Raji (cell line): ENCODE measurements around the gene SLC22A15.

Experiments used
- POLR2A ChIP-seq: IDR thresholded peaks from 2 replicates; pipeline ENCODE4 v1.6.1; 2011; ENCODE audit warnings: low read depth, low read length, control low read depth; ENCODE audit not compliant: insufficient read depth

Gene SLC22A15

GRCh38 chr1:116066868-116067565, 90.7 kb downstream of the SLC22A15 start:
- TF ChIP-seq POLR2A = no peak

GRCh38 chr1:116067566-116067890, 91.2 kb downstream of the SLC22A15 start:
- TF ChIP-seq POLR2A = no peak

GRCh38 chr1:116075575-116075974, 99.3 kb downstream of the SLC22A15 start:
- TF ChIP-seq POLR2A = no peak

- TF ChIP-seq POLR2A = no peak
Observed at GRCh38 chr1:116075990-116076389, 99.7 kb downstream of the SLC22A15 start.

- TF ChIP-seq POLR2A = no peak
Observed at GRCh38 chr1:116076831-116077230, 100.5 kb downstream of the SLC22A15 start.

- no peak for TF ChIP-seq POLR2A
Observed at GRCh38 chr1:116078699-116079223, 102.4 kb downstream of the SLC22A15 start.

GRCh38 chr1:116087628-116088027, 111.3 kb downstream of the SLC22A15 start:
- TF ChIP-seq POLR2A = no peak

GRCh38 chr1:116089870-116090269, 113.6 kb downstream of the SLC22A15 start:
- TF ChIP-seq POLR2A = no peak

- TF ChIP-seq POLR2A = no peak
Observed at GRCh38 chr1:116091083-116091482, 114.8 kb downstream of the SLC22A15 start.

GRCh38 chr1:116092752-116093489, 116.6 kb downstream of the SLC22A15 start:
- no peak for TF ChIP-seq POLR2A

GRCh38 chr1:116095027-116095426, 118.7 kb downstream of the SLC22A15 start:
- TF ChIP-seq POLR2A = no peak

- TF ChIP-seq POLR2A = no peak
Observed at GRCh38 chr1:116096013-116096618, 119.8 kb downstream of the SLC22A15 start.

GRCh38 chr1:116097626-116098025, 121.3 kb downstream of the SLC22A15 start:
- TF ChIP-seq POLR2A = no peak

GRCh38 chr1:116099379-116099778, 123.1 kb downstream of the SLC22A15 start:
- TF ChIP-seq POLR2A = no peak

GRCh38 chr1:116099919-116100318, 123.6 kb downstream of the SLC22A15 start:
- TF ChIP-seq POLR2A = no peak

- no peak for TF ChIP-seq POLR2A
Observed at GRCh38 chr1:116104667-116105066, 128.4 kb downstream of the SLC22A15 start.
